ENCODE data around the gene TIMM22.
A peak's percentile ranks its signal among the peaks of the same experiment; 100 is the strongest.

The TIMM22 gene

DNA sequence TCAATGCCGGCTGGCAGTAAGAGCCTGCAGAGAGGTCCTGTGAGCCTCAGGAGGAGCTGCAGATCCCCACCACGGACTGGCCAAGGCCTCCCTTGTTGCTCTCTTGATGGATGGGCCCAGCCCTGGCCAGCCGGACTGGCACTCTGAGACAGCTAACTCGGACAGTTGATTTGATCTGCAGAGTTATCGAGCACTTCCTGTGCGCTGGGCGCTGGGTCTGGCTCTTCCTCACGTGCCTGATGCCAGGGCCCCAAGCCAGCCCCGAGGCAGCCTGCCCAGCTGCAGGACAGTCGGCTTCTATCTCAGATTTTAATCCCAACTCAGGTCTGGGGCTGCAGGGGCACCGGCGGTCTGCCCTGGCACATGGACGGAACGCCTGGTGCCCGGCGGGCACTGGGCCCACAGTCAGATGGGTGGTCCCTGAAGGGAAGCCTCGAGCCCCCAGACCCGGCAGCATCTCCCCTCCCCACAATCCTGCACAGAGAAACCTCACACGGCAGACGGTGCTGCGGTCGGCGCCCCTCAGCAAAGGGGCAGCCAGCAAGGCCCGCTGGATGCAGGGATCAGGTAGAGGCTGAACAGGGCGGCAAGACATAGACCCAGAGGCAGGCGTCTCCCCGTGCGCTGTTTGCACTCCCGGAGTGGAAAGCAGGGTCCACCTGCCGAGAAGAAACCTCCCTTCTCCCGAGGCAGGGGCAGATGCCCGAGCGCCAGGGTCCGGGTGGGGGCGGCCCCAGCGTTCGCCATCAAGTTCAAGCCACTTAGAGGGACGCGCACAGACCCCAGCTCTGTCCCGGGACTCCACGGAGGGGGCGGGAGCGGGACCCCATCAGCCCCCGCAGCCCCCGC, 34.0 kb downstream of the TIMM22 start:
- H3K9me3 ChIP-seq (ENCODE audit: control insufficient read depth, insufficient read depth, low read depth, low read length): no peaks in the 10 kb centered on the region
- H3K4me1 ChIP-seq (ENCODE audit: control insufficient read depth, insufficient read depth, low read length): no peaks in the 10 kb centered on the region
- CTCF ChIA-PET: no interaction called here
- TF ChIP-seq, protein P1, sequence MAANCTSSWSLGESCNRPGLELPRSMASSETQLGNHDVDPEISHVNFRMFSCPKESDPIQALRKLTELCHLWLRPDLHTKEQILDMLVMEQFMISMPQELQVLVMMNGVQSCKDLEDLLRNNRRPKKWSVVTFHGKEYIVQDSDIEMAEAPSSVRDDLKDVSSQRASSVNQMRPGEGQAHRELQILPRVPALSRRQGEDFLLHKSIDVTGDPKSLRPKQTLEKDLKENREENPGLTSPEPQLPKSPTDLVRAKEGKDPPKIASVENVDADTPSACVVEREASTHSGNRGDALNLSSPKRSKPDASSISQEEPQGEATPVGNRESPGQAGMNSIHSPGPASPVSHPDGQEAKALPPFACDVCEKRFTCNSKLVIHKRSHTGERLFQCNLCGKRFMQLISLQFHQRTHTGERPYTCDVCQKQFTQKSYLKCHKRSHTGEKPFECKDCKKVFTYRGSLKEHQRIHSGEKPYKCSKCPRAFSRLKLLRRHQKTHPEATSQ (tag by site-specific recombination; IDR thresholded peaks at IDR 0.05): no peak
- TF ChIP-seq, protein P2, sequence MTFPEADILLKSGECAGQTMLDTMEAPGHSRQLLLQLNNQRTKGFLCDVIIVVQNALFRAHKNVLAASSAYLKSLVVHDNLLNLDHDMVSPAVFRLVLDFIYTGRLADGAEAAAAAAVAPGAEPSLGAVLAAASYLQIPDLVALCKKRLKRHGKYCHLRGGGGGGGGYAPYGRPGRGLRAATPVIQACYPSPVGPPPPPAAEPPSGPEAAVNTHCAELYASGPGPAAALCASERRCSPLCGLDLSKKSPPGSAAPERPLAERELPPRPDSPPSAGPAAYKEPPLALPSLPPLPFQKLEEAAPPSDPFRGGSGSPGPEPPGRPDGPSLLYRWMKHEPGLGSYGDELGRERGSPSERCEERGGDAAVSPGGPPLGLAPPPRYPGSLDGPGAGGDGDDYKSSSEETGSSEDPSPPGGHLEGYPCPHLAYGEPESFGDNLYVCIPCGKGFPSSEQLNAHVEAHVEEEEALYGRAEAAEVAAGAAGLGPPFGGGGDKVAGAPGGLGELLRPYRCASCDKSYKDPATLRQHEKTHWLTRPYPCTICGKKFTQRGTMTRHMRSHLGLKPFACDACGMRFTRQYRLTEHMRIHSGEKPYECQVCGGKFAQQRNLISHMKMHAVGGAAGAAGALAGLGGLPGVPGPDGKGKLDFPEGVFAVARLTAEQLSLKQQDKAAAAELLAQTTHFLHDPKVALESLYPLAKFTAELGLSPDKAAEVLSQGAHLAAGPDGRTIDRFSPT (tag by site-specific recombination; IDR thresholded peaks at IDR 0.05): 0 out of 2 replicates have a peak, but pooled peaks have one; percentile 26
- TF ChIP-seq ZNF837 (tag by site-specific recombination; IDR thresholded peaks at IDR 0.05) (no peak), ZNF600 (tag by site-specific recombination; IDR thresholded peaks at IDR 0.05) (0 out of 2 replicates have a peak, but pooled peaks have one; percentile 15), ZEB2 (tag by site-specific recombination; IDR thresholded peaks at IDR 0.05) (no peak), ZNF623 (tag by site-specific recombination; IDR thresholded peaks at IDR 0.05) (no peak), BCL11B (tag by site-specific recombination; IDR thresholded peaks at IDR 0.05; ENCODE audit: low read depth) (no peak), ZNF792 (tag by site-specific recombination; IDR thresholded peaks at IDR 0.05) (no peak)
- TF ChIP-seq, protein P3, sequence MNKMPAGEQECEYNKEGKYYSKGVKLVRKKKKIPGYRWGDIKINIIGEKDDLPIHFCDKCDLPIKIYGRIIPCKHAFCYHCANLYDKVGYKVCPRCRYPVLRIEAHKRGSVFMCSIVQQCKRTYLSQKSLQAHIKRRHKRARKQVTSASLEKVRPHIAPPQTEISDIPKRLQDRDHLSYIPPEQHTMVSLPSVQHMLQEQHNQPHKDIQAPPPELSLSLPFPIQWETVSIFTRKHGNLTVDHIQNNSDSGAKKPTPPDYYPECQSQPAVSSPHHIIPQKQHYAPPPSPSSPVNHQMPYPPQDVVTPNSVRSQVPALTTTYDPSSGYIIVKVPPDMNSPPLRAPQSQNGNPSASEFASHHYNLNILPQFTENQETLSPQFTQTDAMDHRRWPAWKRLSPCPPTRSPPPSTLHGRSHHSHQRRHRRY (tag by site-specific recombination; IDR thresholded peaks at IDR 0.05): no peak
- TF ChIP-seq, protein P4, sequence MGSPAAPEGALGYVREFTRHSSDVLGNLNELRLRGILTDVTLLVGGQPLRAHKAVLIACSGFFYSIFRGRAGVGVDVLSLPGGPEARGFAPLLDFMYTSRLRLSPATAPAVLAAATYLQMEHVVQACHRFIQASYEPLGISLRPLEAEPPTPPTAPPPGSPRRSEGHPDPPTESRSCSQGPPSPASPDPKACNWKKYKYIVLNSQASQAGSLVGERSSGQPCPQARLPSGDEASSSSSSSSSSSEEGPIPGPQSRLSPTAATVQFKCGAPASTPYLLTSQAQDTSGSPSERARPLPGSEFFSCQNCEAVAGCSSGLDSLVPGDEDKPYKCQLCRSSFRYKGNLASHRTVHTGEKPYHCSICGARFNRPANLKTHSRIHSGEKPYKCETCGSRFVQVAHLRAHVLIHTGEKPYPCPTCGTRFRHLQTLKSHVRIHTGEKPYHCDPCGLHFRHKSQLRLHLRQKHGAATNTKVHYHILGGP (tag by site-specific recombination; IDR thresholded peaks at IDR 0.05): no peak
- H3K4me3 ChIP-seq (ENCODE audit: low read depth, low read length): no peak overlapping the region
- no peak overlapping the region for H3K27ac ChIP-seq (ENCODE audit: extremely low read depth, low read depth, low read length)
- POLR2A ChIA-PET: no interaction called here
- H3K36me3 ChIP-seq (ENCODE audit: control insufficient read depth in 2 of 2, insufficient read depth in 1 of 2, low read length in 2 of 2): peaks cover 0 to 28% of the 10 kb centered on the region in 2 experiments; a peak in 1 of 3 replicates

DNA sequence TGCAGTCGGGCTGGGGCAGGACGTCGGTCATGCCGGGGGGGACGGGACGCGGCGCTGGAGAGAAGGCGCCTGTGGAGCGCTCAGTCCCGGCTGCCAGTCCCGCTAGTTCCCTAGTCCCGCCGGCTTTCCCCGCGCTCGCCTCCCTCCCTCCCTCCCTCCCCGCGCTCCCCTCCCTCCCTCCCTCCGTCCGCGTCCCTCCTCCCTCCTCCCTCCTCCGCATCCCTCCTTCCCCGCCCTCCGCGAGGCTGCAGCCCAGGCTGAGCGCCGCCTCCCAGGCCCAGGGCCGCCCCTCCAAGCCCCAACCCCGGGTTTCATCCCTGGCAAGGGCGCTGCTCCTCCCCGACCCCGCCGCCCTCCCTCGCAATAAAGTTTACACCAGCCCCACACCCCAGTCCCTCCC, 34.8 kb downstream of the TIMM22 start:
- Histone ChIP-seq H3K36me3 (ENCODE audit: control insufficient read depth in 2 of 2, insufficient read depth in 1 of 2, low read length in 2 of 2) (peaks cover 0 to 26% of the 10 kb centered on the region in 2 experiments; a peak in 1 of 3 replicates), H3K4me3 (ENCODE audit: low read depth, low read length) (no peak overlapping the region), H3K4me1 (ENCODE audit: control insufficient read depth, insufficient read depth, low read length) (no peaks in the 10 kb centered on the region), H3K27ac (ENCODE audit: extremely low read depth, low read depth, low read length) (no peak overlapping the region), H3K9me3 (ENCODE audit: control insufficient read depth, insufficient read depth, low read depth, low read length) (no peaks in the 10 kb centered on the region)
- ChIA-PET CTCF (no interaction called here), POLR2A (no interaction called here)
- TF ChIP-seq ZNF76 (tag by site-specific recombination; IDR thresholded peaks at IDR 0.05; ENCODE audit: borderline replicate concordance, low read depth): no peak
- TF ChIP-seq ZNF311 (tag by site-specific recombination; IDR thresholded peaks at IDR 0.05; ENCODE audit: borderline replicate concordance): no peak
- TF ChIP-seq, protein P5, sequence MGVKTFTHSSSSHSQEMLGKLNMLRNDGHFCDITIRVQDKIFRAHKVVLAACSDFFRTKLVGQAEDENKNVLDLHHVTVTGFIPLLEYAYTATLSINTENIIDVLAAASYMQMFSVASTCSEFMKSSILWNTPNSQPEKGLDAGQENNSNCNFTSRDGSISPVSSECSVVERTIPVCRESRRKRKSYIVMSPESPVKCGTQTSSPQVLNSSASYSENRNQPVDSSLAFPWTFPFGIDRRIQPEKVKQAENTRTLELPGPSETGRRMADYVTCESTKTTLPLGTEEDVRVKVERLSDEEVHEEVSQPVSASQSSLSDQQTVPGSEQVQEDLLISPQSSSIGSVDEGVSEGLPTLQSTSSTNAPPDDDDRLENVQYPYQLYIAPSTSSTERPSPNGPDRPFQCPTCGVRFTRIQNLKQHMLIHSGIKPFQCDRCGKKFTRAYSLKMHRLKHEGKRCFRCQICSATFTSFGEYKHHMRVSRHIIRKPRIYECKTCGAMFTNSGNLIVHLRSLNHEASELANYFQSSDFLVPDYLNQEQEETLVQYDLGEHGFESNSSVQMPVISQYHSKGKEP (tag by site-specific recombination; IDR thresholded peaks at IDR 0.05): no peak
- TF ChIP-seq ZNF423 (tag by site-specific recombination; IDR thresholded peaks at IDR 0.05): no peak
- TF ChIP-seq KLF10 (tag by site-specific recombination; IDR thresholded peaks at IDR 0.05): no peak

All from HEK293 (cell line).